GM18858 (cell line): ENCODE results near the gene RNF169.
"Not testable (repeated sequence)": the region's sequence is repeated elsewhere in the genome, so short reads cannot be mapped to it uniquely, and the experiment has no call there.

ENCODE experiments used
- ATAC-seq: cut with Tn5 transposase; IDR thresholded peaks from one replicate; pipeline ENCODE4 v1.9.1; 2021; ENCODE audit not compliant: unreplicated experiment

Gene RNF169

DNA sequence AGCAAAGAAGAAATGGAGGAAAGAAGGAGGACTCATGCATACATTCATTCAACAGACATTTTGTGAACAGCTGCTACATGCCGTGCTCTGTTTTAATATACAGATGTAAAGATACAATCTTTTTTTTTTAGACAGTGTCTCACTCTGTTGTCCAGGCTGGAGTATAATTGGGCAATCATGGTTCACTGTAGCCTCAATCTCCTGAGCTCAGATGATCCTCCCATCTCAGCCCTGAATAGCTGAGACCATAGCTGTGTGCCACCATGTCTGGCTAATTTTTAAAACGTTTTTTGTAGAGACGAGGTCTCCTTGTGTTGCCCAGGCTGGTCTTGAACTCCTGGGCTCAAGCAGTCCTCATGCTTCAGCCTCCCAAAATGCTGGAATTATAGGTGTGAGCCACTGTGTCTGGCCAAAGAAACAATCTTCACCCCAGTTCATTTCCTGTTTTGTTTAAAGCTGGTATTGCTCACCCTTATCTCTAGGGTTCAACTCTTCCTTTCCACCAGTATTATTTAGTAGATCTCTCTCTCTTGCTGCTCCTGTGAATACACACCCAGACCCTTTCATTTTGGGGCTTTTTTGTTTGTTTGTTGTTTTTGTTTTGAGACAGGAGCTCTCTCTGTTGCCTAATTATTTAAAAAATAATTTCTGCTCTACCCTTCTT lies 69.8 kb downstream of the RNF169 start:
- ATAC-seq = no peak

DNA sequence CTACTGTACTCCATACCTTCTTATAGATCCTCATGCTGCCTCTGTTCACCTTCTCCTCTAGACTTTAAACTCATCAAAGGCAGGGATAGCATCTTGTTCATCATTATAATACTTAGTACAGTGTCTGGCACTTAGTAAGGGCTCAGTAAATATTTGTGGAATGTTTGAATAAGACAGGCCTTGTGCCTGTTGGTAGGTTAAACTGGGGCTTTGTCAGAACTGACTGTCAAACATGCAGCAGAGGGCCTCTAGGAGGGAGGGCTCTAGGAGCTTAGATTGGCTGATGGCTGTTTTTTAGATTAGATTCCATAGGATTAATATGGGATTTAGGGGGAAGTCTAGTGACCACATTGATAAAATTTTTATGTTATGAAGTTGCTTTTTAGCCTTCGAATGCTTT lies 70.8 kb downstream of the RNF169 start:
- no peak for ATAC-seq

DNA sequence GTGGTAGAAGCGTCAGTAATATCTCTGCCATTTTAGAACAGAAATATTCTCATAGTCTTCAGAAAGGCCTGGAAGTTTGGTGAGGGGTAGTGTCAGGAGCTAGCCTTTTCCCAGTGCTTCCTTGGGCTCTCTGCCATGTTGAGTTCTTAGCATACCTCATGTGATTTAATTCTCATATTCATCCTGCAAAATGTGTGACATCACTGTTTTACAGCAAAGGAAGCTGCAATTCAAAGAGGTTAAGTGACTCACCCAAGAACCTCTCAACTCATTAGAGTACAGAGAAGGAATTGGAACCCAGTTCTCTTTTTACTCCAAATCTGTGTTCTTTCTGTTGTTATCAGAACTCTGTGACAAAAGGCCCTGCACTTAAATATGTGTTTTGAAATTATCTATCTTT lies 72.1 kb downstream of the RNF169 start:
- no peak for ATAC-seq

DNA sequence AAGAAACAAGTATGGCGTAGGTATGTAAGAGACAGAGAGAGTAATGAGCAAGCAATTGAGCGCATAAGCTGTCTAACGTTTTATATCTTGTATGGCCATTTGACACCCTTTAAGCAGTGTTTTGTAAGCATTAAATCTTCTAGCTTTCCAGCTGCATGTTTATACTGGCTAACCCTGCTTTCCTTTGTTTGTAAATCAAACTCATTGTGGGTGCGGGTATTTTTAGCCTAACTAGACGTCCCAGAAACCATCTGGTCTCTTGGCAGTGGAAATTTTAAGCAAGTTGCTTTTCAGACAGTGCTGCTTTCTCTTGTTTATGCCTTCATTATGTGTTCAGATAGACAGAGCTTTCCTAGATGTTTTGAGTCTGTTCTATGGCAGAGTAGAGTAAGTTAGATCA lies 73.5 kb downstream of the RNF169 start:
- ATAC-seq = no peak

DNA sequence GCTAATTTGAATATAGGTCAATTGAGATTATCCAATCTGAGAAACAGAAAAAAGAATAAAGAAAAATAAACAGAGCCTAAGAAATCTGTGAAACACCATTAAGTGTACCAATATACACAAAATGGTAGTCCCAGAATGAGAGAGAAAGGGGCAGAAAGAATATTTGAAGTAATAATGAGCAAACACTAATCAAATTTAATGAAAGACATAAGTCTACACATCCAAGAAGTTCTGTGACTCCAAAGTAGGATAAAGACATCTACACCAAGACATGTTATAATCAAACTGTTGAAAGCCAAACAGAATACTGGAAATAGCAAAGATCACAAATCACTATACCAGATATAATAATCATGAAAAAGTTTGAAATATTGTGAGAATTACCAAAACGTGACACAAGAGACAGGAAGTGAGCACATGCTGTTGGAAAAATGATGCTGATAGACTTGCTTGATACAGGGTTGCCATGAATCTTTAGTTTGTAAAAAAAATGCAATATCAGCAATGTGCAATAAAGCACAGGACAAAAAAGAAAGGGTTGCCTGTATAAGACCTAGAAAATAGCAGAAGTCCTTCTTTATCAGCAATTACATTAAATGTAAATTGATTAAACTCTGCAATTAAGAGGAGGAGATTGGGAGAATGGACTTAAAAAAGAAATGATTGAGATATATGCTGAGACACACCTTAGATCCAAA lies 75.8 kb downstream of the RNF169 start:
- ATAC-seq = no peak

DNA sequence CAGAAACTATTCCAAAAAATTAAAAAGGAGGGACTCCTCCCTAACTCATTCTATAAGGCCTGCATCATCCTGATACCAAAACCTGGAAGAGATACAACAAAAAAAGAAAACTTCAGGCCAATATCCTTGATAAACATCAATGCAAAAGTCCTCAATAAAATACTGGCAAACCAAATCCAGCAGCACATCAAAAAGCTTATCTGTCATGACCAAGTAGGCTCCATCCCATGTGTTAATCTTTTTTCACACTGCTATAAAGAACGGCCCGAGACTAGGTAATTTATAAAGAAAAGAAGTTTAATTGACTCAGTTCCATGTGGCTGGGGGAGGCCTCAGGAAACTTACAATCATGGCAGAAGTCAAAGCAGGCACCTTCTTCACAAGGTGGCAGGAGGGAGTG lies 76.9 kb downstream of the RNF169 start:
- ATAC-seq = not testable (repeated sequence)

DNA sequence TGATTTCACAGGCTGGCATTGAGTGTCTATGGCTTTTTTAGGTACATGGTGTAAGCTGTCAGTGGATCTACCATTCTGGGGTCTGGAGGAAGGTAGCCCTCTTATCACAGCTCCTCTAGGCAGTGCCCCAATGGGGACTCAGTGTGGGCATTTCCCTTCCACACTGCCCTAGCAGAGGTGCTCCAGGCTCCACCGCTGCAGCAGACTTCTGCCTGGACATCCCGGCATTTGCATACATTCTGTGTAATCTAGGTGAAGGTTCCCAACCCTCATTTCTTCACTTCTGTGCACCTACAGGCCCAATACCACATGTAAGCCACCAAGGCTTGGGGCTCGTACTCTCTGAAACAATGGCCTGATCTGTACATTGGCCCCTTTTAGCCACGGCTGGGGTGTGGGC lies 78.3 kb downstream of the RNF169 start:
- no peak for ATAC-seq

DNA sequence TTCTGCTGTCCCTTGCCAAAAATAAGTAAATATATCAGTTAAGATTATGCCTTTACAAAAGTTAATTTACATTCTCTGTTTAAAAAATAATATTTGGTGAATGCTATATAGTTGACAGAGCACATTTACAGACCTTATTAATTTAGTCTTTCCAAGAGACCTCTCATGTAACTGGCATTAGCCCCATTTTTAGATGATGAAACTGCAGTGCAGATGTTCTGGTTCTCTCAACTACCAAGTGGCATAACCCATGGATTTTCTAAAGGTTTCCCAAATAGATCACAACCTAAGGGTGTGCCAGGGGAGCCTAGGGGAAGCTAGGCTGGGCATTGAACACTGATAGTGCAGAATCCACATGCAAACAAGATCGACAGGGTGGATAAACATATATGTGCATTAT lies 88.5 kb downstream of the RNF169 start:
- no peak for ATAC-seq

DNA sequence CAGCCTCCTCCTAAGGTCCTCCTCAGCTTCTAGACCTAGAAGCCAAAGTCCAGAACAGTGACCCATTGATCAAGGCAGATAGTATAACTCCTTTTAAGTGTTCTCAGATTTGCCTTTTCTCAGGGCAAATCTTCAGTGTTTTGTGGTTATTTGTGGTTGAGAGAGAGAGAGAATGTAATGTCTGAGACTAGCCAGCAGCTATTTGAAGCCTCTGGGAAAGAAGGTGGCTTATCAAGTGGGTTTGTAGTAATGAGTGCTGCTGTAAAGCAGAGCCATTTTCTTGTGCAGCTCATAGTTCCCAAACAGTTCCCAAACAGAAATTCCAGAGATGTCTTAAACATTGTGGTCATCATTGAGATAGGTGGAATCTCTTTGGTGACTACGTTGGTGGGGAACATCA lies 89.5 kb downstream of the RNF169 start:
- ATAC-seq = no peak

DNA sequence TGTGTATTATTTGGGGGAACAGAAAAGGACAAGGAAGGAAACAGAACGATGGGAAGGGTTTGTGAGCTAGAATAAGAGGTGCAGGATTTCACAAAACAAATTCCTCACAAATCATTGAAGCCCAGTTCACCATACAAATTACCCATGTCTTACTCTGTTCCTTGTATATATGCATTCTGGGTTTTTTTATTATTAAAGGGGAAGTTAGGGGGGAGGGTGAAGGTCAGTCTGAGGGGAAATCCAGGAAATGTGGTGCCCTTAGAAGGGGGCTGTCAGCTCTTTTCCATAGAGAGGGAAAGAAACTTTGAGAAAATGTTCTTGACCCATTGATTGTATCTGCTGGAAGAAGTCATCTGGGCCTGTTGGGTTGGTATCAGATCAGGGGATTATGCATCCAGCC lies 90.8 kb downstream of the RNF169 start:
- ATAC-seq = no peak

DNA sequence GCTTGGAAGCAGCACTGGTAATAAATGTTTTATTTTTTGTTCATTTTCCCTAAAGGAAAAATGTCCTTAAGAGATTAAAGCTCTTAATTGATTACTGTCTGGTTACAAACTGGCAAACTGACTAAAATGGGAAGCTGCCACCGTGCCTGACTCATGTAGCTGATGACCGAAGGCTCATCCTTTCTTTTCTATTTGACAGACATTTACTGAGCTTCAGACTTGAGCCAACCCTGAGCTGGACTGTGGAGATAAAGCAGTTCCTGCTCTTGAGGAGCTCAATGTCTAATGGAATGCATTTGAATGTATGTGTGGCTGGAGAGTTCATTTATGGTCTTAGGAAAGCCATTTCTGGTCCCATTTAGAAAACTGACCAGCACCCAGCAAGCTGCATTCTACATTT lies 91.3 kb downstream of the RNF169 start:
- no peak for ATAC-seq

DNA sequence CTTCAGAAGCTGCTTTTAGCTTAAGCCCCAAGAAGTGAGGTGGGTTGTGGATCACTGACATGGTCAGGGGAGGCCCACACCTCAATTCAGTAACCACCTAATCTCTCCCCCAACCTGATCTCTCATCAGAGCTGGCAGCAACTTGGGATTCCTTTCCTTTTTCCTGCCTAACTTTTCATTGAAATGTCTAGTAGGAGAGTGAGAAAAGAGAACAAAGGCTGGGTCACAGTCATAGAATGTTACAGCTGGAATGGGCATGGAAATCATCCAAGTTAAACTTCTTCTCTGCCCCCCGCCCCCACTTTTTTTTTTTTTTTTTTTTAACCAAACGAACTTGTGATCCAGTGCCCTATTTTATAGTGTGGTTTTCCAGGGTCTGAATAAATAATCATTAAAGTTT lies 91.8 kb downstream of the RNF169 start:
- ATAC-seq = no peak

DNA sequence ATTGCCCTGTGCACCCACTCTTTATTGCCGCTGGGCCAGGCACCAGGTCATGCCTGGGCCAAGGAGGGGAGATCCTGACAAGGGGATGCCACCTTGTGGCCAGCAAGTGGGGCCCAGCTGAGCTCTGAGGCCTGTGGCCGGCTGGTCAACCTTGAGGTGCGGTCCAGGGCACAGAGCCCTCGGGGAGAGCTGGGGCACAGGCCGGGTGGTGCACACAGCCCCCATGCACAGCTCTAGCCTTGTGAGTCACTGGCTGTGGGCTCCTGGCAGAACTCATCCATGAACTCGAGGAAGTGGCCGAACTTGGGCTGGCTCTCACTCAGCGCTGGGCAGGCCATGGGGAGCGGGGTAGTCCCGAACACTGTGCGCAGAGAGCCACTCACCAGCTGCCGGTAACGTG lies 94.3 kb downstream of the RNF169 start:
- no peak for ATAC-seq

DNA sequence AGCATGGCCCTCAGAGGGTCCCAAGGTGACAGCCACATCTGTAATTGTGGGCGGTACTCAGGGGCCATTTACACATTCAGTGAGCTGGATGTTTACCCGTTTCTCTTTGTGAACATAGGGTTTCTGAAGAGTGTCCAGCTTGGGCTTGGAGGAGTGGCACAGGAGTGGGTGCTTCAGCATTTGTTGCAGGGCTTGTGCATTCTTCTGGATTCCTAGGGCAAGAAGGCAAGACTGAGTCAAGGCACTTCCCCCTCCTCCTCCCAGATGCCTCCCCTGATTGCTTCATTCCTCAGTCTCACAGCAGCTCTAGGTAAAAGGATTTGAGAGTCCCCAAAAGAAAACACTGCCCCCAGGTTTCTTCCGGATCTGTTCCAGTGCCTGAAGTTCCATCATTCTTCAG lies 95.4 kb downstream of the RNF169 start:
- ATAC-seq = no peak

DNA sequence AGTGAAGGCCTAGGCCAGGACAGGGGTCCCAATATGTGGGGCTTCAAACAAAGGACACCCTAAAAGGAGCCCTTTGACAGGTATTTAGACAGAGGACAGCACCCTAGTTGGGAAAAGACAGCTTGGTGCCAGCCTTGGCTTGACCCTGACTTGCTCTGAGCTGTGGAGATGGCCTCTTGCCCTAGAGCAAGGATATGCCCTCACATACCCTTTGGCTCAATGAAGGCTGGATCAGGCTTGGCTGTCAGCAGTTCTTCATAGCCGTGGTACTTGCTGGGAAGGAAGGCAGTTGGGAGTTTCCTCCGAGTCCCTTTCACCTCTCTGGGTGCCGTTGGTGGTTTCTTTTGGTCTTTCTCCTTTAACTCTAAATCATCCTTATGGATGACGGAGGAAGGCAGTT lies 96.2 kb downstream of the RNF169 start:
- ATAC-seq = no peak

DNA sequence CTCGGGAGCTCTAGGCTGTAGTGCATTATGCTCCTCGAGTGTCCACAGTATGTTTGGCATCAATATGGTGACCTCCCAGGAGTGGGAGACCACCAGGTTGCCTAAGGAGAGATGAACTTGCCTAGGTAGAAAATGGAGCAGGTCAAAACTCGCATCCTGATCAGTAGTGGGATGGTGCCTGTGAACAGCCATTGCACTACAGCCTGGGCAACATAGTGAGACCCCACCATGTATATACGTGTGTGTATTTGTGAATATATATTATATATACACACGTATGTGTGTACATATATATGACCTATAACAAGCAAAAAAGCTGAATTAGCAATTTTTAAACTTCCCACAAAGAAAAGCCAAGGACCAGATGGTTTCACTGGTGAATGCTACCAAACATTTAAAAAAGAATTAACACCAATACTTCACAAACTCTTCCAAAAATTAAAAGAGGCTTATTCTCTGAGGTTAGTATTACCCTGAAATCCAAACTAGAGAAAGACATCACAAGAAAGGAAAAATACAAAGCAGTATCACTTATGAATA lies 97.4 kb downstream of the RNF169 start:
- no peak for ATAC-seq

DNA sequence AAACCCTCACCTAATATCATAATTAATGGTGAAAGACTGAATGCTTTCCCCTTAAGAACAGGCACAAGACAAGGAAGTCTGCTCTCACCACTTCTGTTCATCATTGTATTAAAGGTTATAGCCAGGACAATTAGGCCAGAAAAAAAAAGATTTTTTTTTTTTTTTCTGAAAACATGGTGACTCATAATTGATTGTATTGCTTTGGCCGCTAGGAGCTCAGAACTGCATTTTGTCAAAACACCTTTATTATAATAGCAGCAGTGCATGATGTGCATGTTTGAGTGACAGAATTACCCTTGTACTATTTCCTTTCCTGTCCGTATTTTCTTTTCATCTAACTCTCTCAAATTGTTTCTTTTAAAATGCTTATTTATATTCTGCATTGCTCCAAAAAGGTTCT lies 98.1 kb downstream of the RNF169 start:
- no peak for ATAC-seq

DNA sequence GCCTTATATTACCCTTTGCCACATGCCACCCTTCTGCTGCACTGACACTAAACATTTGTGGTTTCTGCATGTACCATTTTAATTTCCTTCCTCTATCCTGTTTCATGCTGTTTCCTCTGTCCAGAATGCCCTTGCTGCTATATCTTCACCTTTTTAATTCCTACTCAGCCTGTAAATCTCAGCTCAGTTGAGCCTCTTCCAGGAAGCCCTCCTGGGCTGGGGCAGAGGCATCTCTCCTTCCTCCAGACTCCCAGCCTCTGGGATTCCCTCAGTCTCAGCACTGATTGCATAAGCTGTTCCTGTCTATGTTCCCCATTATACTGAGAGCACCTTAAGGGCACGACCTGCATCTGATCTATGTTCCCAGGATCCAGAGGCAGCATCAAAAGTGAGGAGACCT lies 98.7 kb downstream of the RNF169 start:
- ATAC-seq = no peak

DNA sequence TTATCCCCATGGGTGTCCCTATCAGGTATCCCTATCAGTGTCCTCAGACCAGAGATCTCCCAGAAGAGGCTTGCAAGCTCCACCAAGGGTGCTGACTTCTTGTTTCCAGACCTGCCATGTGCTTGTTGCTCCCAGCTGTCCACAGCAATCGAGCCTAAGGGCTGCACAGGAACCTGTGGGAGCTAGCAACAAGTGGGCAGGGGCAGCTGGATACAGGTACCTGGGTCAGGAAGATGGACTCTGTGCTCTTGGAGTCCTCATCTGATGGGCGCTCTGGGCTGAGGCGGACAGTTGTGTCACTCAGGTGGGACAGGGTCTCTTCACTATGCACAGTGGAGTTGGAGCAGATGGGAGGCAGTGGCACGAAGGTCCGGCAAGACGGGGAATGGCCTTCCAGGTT lies 99.2 kb downstream of the RNF169 start:
- ATAC-seq = no peak

DNA sequence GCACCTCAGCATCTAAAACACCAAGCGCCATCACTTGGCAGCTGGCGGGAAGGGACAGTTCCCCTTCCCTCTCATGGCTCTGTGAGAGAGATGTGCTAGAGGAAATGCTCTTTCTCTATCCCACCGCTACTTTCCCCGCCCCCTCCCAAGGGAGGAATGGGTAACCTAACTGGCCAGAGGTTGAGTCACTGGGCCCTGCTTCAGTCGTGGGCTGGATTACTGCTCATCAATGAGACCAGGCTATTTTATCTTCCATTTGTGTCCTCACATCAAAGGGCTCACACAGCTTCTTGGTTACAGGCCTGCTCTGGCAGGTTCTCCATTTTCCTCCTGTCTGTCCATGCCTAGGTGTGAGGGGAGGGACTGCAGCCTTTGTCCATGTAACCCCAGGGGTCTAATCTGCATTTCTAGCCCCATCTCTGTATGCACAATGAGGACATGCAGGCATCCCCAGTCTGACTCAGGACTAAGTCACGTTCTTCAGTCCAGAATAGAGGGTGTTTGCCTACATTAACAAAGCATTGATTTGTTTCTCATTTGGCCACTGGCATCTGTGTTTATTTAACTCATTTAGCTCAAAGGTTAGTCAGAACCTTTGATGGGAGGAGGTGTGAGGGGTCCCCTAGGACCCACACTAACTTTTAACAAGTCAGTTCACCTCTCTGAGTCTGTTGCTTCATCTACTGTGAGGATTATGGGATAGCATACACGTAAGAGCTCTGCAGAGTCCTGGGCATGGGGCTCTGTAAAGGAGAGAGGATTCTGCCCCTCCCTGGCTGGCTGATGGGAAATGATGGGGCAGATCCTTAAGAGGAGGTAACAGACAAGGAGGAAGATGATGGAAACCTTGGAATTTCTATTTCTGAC lies 101.1 kb downstream of the RNF169 start:
- no peak for ATAC-seq

DNA sequence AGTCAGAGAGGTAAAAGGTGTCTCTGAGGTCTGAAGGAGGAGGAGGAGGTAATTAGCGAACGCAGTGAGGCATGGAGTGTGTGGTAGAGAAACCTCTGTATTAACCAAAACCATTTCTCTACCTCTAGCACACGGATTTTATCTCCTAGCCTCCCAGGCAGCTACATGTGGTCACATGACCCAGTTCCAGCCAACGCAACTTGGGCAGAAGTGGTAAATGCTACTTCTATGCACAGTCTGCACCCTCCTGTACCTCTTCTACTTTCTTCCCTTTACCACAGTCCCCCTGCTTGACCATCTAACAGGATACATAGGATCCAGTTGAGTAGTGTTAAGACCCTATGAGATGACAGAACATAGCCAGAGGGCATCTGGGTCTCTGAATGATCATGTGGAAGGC lies 104.6 kb downstream of the RNF169 start:
- ATAC-seq = no peak

DNA sequence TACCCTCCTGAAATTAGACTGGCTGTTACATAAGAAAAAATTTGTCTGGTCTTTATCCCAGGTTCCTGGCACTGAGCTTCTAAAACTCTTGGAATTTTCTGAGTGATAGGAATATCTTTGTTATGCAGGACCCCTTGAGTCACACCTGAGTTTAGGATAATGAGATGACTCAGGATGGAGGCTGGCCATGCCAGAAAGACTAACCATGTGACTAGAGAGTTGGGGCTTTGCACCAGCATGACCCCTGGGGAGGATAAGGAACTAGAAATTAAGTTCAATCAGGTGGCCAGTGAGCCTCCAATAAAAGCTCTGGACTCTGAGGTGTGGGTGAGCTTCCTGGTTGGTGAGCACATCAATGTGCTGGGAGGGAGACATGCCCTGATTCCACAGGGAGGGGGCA lies 112.1 kb downstream of the RNF169 start:
- ATAC-seq = no peak
